Esophagus muscularis mucosa (tissue), 4 donors: ENCODE results near the gene SAMD4A.

Source experiments
- CTCF ChIP-seq, 3 experiments: fragments of 200-600 bp in 2 of 3; fragments of 450-650 bp in 1 of 3; sonication (generic) in 2 of 3; IDR thresholded peaks; one replicate each; pipeline ENCODE4 v1.5.1; 2017 to 2019; ENCODE audit warnings: antibody characterized with exemption in 3 of 3, mild to moderate bottlenecking in 2 of 3, moderate library complexity in 1 of 3
- EP300 ChIP-seq: sonication (generic); formaldehyde crosslinking; IDR thresholded peaks from one replicate; pipeline ENCODE4 v1.6.1; 2017; ENCODE audit warnings: antibody characterized with exemption
- POLR2A ChIP-seq: fragments of 450-650 bp; IDR thresholded peaks from one replicate; pipeline ENCODE4 v1.6.1; 2017; ENCODE audit warnings: antibody characterized with exemption, moderate library complexity, mild to moderate bottlenecking, low read depth
- POLR2AphosphoS5 ChIP-seq, 2 donors: sonication (generic); formaldehyde crosslinking; IDR thresholded peaks; one replicate each; pipeline ENCODE4 v1.6.1; 2017; ENCODE audit warnings: antibody characterized with exemption in 2 of 2

- no peak for TF ChIP-seq EP300
- no peak for TF ChIP-seq POLR2A
- TF ChIP-seq CTCF (IDR thresholded peaks at IDR 0.05): no peak
- no peak for TF ChIP-seq POLR2AphosphoS5 (IDR thresholded peaks at IDR 0.05)
Measured at GRCh38 chr14:54695196-54695595, 128.3 kb downstream of the SAMD4A start.
